Sigmoid colon (tissue), 3 donors: ENCODE data around the gene CLCA4.

Source experiments
- POLR2A ChIP-seq, 2 donors: fragments of 450-650 bp; IDR thresholded peaks; one replicate each; pipeline ENCODE4 v1.6.1; 2016; ENCODE audit warnings: antibody characterized with exemption in 2 of 2, mild to moderate bottlenecking in 2 of 2, moderate library complexity in 2 of 2
- TF ChIP-seq, protein P1 (sequence below), 4 experiments: fragments of 450-650 bp in 3 of 4; fragments of 200-600 bp in 1 of 4; IDR thresholded peaks; one replicate each; pipeline ENCODE4 v1.5.1; 2016 to 2019; ENCODE audit warnings: antibody characterized with exemption in 4 of 4, mild to moderate bottlenecking in 3 of 4, moderate library complexity in 2 of 4

DNA sequence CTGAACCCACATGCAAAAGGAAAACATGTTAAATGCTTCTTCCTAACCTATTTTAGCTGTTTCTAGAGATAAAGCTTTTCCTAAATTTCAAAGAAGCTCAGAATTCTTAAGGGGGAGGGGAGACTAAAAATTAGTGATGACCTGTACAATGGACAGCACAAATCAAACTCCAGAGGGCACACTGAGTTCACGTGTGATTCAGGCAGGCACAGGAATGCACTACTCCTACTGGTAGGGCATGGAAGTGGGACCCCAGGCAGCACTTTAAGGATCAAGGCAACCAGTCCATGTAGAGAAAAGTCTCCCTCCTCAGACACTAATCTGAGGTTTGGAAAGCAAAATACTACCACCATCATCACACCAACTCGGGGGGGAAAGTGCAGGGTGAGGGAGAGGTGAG lies 31.3 kb upstream of the CLCA4 start:
- TF ChIP-seq, protein P1, sequence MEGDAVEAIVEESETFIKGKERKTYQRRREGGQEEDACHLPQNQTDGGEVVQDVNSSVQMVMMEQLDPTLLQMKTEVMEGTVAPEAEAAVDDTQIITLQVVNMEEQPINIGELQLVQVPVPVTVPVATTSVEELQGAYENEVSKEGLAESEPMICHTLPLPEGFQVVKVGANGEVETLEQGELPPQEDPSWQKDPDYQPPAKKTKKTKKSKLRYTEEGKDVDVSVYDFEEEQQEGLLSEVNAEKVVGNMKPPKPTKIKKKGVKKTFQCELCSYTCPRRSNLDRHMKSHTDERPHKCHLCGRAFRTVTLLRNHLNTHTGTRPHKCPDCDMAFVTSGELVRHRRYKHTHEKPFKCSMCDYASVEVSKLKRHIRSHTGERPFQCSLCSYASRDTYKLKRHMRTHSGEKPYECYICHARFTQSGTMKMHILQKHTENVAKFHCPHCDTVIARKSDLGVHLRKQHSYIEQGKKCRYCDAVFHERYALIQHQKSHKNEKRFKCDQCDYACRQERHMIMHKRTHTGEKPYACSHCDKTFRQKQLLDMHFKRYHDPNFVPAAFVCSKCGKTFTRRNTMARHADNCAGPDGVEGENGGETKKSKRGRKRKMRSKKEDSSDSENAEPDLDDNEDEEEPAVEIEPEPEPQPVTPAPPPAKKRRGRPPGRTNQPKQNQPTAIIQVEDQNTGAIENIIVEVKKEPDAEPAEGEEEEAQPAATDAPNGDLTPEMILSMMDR (IDR thresholded peaks at IDR 0.05), result peak in 1 of 4 experiments; percentile 34
- no peak for TF ChIP-seq POLR2A (IDR thresholded peaks at IDR 0.05)
